ENCODE measurements around the gene FAM83D.

- TF ChIP-seq, protein P1, sequence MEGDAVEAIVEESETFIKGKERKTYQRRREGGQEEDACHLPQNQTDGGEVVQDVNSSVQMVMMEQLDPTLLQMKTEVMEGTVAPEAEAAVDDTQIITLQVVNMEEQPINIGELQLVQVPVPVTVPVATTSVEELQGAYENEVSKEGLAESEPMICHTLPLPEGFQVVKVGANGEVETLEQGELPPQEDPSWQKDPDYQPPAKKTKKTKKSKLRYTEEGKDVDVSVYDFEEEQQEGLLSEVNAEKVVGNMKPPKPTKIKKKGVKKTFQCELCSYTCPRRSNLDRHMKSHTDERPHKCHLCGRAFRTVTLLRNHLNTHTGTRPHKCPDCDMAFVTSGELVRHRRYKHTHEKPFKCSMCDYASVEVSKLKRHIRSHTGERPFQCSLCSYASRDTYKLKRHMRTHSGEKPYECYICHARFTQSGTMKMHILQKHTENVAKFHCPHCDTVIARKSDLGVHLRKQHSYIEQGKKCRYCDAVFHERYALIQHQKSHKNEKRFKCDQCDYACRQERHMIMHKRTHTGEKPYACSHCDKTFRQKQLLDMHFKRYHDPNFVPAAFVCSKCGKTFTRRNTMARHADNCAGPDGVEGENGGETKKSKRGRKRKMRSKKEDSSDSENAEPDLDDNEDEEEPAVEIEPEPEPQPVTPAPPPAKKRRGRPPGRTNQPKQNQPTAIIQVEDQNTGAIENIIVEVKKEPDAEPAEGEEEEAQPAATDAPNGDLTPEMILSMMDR (IDR thresholded peaks at IDR 0.05) = no peak
- no peak for TF ChIP-seq POLR2A (IDR thresholded peaks at IDR 0.05)
These were observed 37.5 kb downstream of the FAM83D start for GRCh38 chr20:38963745-38964144.
